Esophagus squamous epithelium (tissue), 4 donors: ENCODE measurements around the gene PEX5.
A peak's percentile ranks its signal among the peaks of the same experiment; 100 is the strongest.

Experiments
- CTCF ChIP-seq, 6 experiments: fragments of 450-650 bp in 4 of 6; fragments of 200-600 bp in 2 of 6; sonication (generic) in 2 of 6; IDR thresholded peaks; one replicate each; pipeline ENCODE4 v1.5.1; 2016 to 2019; ENCODE audit warnings: antibody characterized with exemption in 6 of 6, mild to moderate bottlenecking in 4 of 6, moderate library complexity in 4 of 6
- POLR2A ChIP-seq, 4 donors: fragments of 450-650 bp; IDR thresholded peaks; one replicate each; pipeline ENCODE4 v1.6.1; 2017; ENCODE audit warnings: antibody characterized with exemption in 4 of 4, mild to moderate bottlenecking in 4 of 4, moderate library complexity in 3 of 4

GRCh38 chr12:7219599-7220243, 30.2 kb downstream of the PEX5 start:
- TF ChIP-seq CTCF (IDR thresholded peaks at IDR 0.05), result peak; percentile 57 to 84 (median 82)
- TF ChIP-seq POLR2A (IDR thresholded peaks at IDR 0.05), result no peak
